Measurements from ENCODE around the gene TYMS.

GRCh38 chr18:682833-683232 lies 25.4 kb downstream of the TYMS start:
- TF ChIP-seq CTCF (IDR thresholded peaks at IDR 0.05) = no peak
- TF ChIP-seq POLR2A (IDR thresholded peaks at IDR 0.05) = no peak
